Mesothelial cell of epicardium (in vitro differentiated cells): ENCODE results near the gene NQO1. TPM values are rescaled to one million over a fixed set of nuclear protein-coding genes. Genes with fewer than 3 reads are reported as not detected.

ENCODE experiments used
- DNase-seq, 2 experiments: peaks; one replicate each; pipeline ENCODE4 v3.0.0; 2021; ENCODE audit warnings: low spot score in 2 of 2; ENCODE audit not compliant: unreplicated experiment in 2 of 2
- H3K27ac Mint-ChIP-seq: 2 replicates; pipeline ENCODE4 v1.8.0; 2021; ENCODE audit warnings: mixed read lengths
- H3K27me3 Mint-ChIP-seq: 2 replicates; pipeline ENCODE4 v1.8.0; 2021; ENCODE audit warnings: low read depth, mixed read lengths
- H3K36me3 Mint-ChIP-seq: 2 replicates; pipeline ENCODE4 v1.8.0; 2021; ENCODE audit warnings: mixed read lengths
- H3K4me1 Mint-ChIP-seq: 2 replicates; pipeline ENCODE4 v1.8.0; 2021; ENCODE audit warnings: mixed read lengths
- H3K4me3 Mint-ChIP-seq: 2 replicates; pipeline ENCODE4 v1.8.0; 2021; ENCODE audit warnings: mild to moderate bottlenecking, moderate library complexity, mixed read lengths
- H3K9me3 Mint-ChIP-seq: 2 replicates; pipeline ENCODE4 v1.8.0; 2021; ENCODE audit warnings: mixed read lengths
- total RNA-seq: library from RNA; stranded (reverse); gene quantifications from 3 replicates; pipeline ENCODE4 v1.2.1, GENCODE V29; 2021
- TF ChIP-seq, protein P1 (sequence below): fragments of 200-600 bp; sonication (generic); IDR thresholded peaks from one replicate; pipeline ENCODE4 v1.5.0; 2021; ENCODE audit warnings: antibody characterized with exemption; ENCODE audit not compliant: unreplicated experiment

NQO1 gene
- total RNA-seq, 1 donor from 2014 or later = 30.9 TPM

DNA sequence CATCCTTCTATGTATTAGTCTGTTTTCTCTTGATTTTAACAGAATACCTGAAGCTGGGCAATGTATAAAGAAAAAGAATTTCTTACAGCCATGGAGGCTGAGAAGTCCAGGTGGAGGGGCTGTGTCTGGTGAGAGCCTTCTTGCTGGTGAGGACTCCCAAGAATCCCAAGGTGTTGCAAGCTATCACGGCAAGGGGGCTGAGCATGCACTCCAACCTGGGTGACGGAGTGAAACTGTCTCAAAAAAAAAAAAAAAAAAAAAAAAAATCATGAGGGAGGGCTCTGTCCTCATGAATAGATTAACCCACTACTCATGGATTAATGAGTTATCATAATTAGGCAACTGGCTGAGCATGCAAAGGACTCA lies 19.4 kb downstream of the NQO1 start:
- Mint-ChIP-seq H3K9me3 (no peaks in the 10 kb centered on the region), H3K27me3 (no peaks in the 10 kb centered on the region), H3K4me3 (no peak overlapping the region), H3K27ac (peak overlapping the region; percentile 57), H3K36me3 (peaks cover 12% of the 10 kb centered on the region), H3K4me1 (peaks cover 16% of the 10 kb centered on the region)
- TF ChIP-seq, protein P1, sequence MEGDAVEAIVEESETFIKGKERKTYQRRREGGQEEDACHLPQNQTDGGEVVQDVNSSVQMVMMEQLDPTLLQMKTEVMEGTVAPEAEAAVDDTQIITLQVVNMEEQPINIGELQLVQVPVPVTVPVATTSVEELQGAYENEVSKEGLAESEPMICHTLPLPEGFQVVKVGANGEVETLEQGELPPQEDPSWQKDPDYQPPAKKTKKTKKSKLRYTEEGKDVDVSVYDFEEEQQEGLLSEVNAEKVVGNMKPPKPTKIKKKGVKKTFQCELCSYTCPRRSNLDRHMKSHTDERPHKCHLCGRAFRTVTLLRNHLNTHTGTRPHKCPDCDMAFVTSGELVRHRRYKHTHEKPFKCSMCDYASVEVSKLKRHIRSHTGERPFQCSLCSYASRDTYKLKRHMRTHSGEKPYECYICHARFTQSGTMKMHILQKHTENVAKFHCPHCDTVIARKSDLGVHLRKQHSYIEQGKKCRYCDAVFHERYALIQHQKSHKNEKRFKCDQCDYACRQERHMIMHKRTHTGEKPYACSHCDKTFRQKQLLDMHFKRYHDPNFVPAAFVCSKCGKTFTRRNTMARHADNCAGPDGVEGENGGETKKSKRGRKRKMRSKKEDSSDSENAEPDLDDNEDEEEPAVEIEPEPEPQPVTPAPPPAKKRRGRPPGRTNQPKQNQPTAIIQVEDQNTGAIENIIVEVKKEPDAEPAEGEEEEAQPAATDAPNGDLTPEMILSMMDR = no peak
- DNase-seq = no peak

DNA sequence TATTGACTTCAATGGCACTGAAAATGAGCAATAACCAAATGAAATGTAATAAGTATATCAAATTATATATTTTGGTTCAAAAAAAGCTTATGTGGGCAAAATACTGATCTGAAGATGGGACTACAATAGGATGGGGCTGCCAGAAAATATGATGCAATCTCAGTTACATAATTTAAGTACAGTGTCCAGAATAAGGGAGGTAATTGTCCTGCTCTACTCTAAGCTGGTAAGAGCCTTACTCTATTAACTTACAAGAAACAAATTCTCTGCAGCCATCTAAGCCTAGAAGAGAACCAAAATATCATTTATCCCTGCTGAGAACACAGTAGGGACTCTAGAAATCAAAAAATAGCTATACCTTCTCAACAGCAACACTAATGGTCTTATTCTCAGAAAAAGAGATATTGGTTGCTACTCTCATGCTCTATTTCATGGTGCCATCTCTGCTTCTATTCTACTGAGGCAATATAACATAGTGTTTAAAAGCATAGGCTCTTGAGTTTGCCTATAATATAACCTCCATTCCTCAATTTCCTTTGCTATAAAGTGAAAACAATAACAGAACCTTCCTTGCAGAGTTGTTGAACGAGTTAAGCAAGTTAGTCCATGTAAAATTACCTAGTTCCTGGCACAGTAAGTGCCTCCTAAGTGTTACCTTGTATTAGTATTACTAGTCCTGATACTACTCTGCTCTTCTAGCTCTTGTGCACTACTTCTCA lies 19.9 kb downstream of the NQO1 start:
- TF ChIP-seq, protein P1 = no peak
- DNase-seq = no peak
- no peaks in the 10 kb centered on the region for H3K9me3 Mint-ChIP-seq
- H3K4me1 Mint-ChIP-seq = peaks cover 16% of the 10 kb centered on the region
- no peaks in the 10 kb centered on the region for H3K27me3 Mint-ChIP-seq
- peak overlapping the region; percentile 57 for H3K27ac Mint-ChIP-seq
- H3K36me3 Mint-ChIP-seq = peaks cover 12% of the 10 kb centered on the region
- H3K4me3 Mint-ChIP-seq = no peak overlapping the region

DNA sequence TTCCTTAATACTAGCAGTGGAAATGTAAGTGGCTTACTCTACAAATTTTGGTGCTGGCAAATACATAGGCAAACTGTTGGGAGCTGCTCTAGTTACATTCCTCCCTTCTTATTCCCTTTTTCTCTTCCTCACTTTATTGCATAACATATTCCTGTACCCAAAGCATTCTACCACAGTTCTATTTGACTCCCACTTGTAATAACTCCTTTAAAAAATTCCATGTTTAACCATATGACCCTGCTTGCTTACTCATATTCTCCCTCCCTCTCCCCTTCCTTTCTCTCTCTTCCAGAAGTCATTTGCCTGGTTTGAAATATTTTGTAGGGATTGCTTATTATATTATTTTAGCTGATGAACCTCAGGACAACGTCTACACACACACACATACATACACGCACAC lies 22.7 kb downstream of the NQO1 start:
- TF ChIP-seq, protein P1 = no peak
- DNase-seq = no peak

DNA sequence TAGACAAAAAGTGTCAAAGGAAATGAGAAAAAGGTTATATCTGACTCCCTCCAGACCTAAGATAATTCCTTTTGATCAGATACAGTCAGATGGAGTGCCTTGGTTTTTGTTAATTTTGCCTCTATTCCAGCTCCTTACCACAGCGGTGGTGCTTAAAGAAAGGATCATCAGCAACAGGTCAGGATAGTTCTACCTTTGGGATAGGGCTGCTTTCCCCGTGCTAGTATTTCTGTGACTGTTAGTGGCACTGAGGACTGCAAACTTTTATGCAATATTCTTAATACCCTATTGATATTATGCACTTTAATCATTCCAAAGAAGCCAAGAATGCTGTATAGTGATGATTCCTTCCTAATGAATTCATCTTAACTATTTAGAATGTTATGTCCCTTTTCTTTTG lies 24.5 kb downstream of the NQO1 start:
- peaks cover 7% of the 10 kb centered on the region for H3K36me3 Mint-ChIP-seq
- TF ChIP-seq, protein P1 = no peak
- no peak overlapping the region for H3K4me3 Mint-ChIP-seq
- no peaks in the 10 kb centered on the region for H3K27me3 Mint-ChIP-seq
- peaks cover 7% of the 10 kb centered on the region for H3K4me1 Mint-ChIP-seq
- DNase-seq = no peak
- no peaks in the 10 kb centered on the region for H3K9me3 Mint-ChIP-seq
- peak overlapping the region; percentile 21 for H3K27ac Mint-ChIP-seq

More for the DNA sequence above, 22.7 kb downstream of the NQO1 start:
- H3K4me1 Mint-ChIP-seq = peaks cover 8% of the 10 kb centered on the region
- H3K36me3 Mint-ChIP-seq = peaks cover 11% of the 10 kb centered on the region
- no peaks in the 10 kb centered on the region for H3K27me3 Mint-ChIP-seq
- H3K9me3 Mint-ChIP-seq = no peaks in the 10 kb centered on the region
- peak overlapping the region; percentile 52 for H3K27ac Mint-ChIP-seq
- no peak overlapping the region for H3K4me3 Mint-ChIP-seq

DNA sequence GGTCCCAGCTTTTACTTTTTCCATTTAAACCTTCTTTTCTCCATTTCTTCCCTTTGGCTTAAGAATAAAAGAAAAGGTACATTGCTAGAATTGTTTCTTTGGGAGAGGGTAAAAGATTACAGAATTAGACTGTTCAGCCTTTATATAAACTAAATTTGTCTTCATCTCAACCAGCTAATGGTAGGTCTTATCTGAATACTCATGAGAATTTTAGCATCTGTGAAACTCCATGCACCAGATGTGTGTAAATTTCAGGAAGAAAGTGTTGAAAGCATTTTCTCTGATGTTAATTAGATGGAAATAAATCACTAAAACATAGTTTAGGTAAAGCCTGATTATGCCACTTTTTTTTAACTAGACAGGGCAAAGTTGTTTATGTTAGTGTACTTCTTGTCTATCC lies 24.9 kb downstream of the NQO1 start:
- Mint-ChIP-seq H3K27ac (no peak overlapping the region), H3K9me3 (no peaks in the 10 kb centered on the region), H3K36me3 (peaks cover 9% of the 10 kb centered on the region), H3K27me3 (no peaks in the 10 kb centered on the region), H3K4me1 (peaks cover 3% of the 10 kb centered on the region), H3K4me3 (no peak overlapping the region)
- TF ChIP-seq, protein P1 = no peak
- DNase-seq = no peak
